OCI-LY1 (cell line): ENCODE results near the gene FGGY.

Experiments used
- H2AFZ ChIP-seq: fragments of 200-600 bp; sonication (generic), shearing (Covaris generic); 2 replicates; pipeline ENCODE4 v1.6.0; 2014; ENCODE audit warnings: antibody characterized with exemption, mild to moderate bottlenecking, low read length
- H3F3A ChIP-seq: fragments of 200-600 bp; sonication (generic), shearing (Covaris generic); 2 replicates; pipeline ENCODE4 v1.6.0; 2014; ENCODE audit warnings: mild to moderate bottlenecking, antibody characterized with exemption, low read length, moderate library complexity; ENCODE audit not compliant: insufficient read depth
- H3K27ac ChIP-seq: fragments of 200-600 bp; sonication (generic); 2 replicates; pipeline ENCODE4 v1.5.1; 2014; ENCODE audit warnings: low read length, mixed run types, mild to moderate bottlenecking, low read depth; ENCODE audit not compliant: poor library complexity, severe bottlenecking
- H3K27me3 ChIP-seq: fragments of 200-600 bp; sonication (generic); 2 replicates; pipeline ENCODE4 v1.6.0; 2014; ENCODE audit warnings: antibody characterized with exemption, mild to moderate bottlenecking, low read length, moderate library complexity; ENCODE audit not compliant: insufficient read depth
- H3K36me3 ChIP-seq: fragments of 200-600 bp; sonication (generic); 2 replicates; pipeline ENCODE4 v1.6.1; 2014; ENCODE audit warnings: mild to moderate bottlenecking, antibody characterized with exemption, low read length, moderate library complexity, mixed read lengths; ENCODE audit not compliant: insufficient read depth
- H3K4me1 ChIP-seq: fragments of 200-600 bp; sonication (generic); 2 replicates; pipeline ENCODE4 v1.5.1; 2014; ENCODE audit warnings: mild to moderate bottlenecking, low read length, moderate library complexity; ENCODE audit not compliant: insufficient read depth, severe bottlenecking
- H3K4me2 ChIP-seq: fragments of 200-600 bp; sonication (generic), shearing (Covaris generic); 2 replicates; pipeline ENCODE4 v1.6.1; 2014; ENCODE audit warnings: low read length
- H3K4me3 ChIP-seq: fragments of 200-600 bp; sonication (generic); 2 replicates; pipeline ENCODE4 v1.5.1; 2014; ENCODE audit warnings: low read length, low read depth, mild to moderate bottlenecking, mixed read lengths; ENCODE audit not compliant: poor library complexity, severe bottlenecking
- H3K79me2 ChIP-seq: fragments of 200-600 bp; shearing (Covaris generic); 2 replicates; pipeline ENCODE4 v1.6.1; 2016; ENCODE audit warnings: mixed run types, low read length, mixed read lengths; ENCODE audit not compliant: insufficient read depth
- H3K9ac ChIP-seq: fragments of 200-600 bp; sonication (generic), shearing (Covaris generic); 2 replicates; pipeline ENCODE4 v1.6.1; 2014; ENCODE audit warnings: mild to moderate bottlenecking, low read length, mixed read lengths
- H3K9me2 ChIP-seq: fragments of 200-600 bp; sonication (generic), shearing (Covaris generic); 2 replicates; pipeline ENCODE4 v1.6.1; 2014; ENCODE audit warnings: low read depth, mild to moderate bottlenecking, low read length, mixed read lengths
- H3K9me3 ChIP-seq: fragments of 200-600 bp; shearing (Covaris generic); 2 replicates; pipeline ENCODE4 v1.6.1; 2014; ENCODE audit warnings: low read length, mixed read lengths
- H4K20me1 ChIP-seq: fragments of 200-600 bp; sonication (generic), shearing (Covaris generic); 2 replicates; pipeline ENCODE4 v1.6.0; 2016; ENCODE audit warnings: mild to moderate bottlenecking, low read length; ENCODE audit not compliant: insufficient read depth
- EZH2 ChIP-seq: fragments of 200-600 bp; sonication (generic), shearing (Covaris generic); IDR thresholded peaks from 2 replicates; pipeline ENCODE4 v1.8.0; 2017; ENCODE audit warnings: borderline replicate concordance, mixed run types, mild to moderate bottlenecking, antibody characterized with exemption, low read length, moderate library complexity, mixed read lengths
- TF ChIP-seq, protein P1 (sequence below): fragments of 200-600 bp; sonication (generic), shearing (Covaris generic); IDR thresholded peaks from 2 replicates; pipeline ENCODE4 v1.5.1; 2017; ENCODE audit warnings: mild to moderate bottlenecking, antibody characterized with exemption, low read length, moderate library complexity, mixed read lengths

The FGGY gene

GRCh38 chr1:59354709-59355337 lies 57.9 kb downstream of the FGGY start:
- TF ChIP-seq, protein P1, sequence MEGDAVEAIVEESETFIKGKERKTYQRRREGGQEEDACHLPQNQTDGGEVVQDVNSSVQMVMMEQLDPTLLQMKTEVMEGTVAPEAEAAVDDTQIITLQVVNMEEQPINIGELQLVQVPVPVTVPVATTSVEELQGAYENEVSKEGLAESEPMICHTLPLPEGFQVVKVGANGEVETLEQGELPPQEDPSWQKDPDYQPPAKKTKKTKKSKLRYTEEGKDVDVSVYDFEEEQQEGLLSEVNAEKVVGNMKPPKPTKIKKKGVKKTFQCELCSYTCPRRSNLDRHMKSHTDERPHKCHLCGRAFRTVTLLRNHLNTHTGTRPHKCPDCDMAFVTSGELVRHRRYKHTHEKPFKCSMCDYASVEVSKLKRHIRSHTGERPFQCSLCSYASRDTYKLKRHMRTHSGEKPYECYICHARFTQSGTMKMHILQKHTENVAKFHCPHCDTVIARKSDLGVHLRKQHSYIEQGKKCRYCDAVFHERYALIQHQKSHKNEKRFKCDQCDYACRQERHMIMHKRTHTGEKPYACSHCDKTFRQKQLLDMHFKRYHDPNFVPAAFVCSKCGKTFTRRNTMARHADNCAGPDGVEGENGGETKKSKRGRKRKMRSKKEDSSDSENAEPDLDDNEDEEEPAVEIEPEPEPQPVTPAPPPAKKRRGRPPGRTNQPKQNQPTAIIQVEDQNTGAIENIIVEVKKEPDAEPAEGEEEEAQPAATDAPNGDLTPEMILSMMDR = no peak
- TF ChIP-seq EZH2 = no peak
- Histone ChIP-seq H3K79me2 (no peaks in the 10 kb centered on the region), H3K27ac (no peak overlapping the region), H3K9me3 (no peaks in the 10 kb centered on the region), H3K9me2 (no peaks in the 10 kb centered on the region), H2AFZ (no peak overlapping the region), H3K4me2 (no peak overlapping the region), H3K4me3 (no peak overlapping the region), H3F3A (no peaks in the 10 kb centered on the region), H4K20me1 (no peaks in the 10 kb centered on the region), H3K4me1 (peaks cover 12% of the 10 kb centered on the region), H3K36me3 (no peaks in the 10 kb centered on the region), H3K9ac (no peak overlapping the region), H3K27me3 (no peaks in the 10 kb centered on the region)

DNA sequence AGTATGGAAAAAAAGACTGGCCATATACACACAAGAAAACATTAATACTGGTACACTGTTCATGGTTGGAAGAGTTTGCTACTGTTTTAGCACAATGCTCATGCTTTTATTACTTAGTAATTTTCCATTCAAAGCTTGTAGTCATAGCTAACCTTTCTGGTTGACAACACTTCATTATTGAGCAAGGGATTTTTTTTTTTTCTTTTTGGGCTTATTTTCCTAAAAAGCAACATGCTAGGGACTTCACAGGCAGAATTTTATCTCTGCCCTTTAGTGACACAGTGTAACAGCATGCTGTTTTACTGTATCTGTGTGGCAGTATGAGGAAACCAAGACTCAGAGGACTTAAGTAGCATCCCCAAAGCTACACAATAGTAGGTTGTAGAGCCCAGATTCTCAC lies 58.5 kb downstream of the FGGY start:
- no peak overlapping the region for H3K27ac ChIP-seq
- H3K4me2 ChIP-seq = no peak overlapping the region
- no peaks in the 10 kb centered on the region for H3K9me3 ChIP-seq
- no peaks in the 10 kb centered on the region for H3K9me2 ChIP-seq
- TF ChIP-seq, protein P1 = no peak
- no peak for TF ChIP-seq EZH2
- no peak overlapping the region for H3K9ac ChIP-seq
- H2AFZ ChIP-seq = no peak overlapping the region
- no peaks in the 10 kb centered on the region for H3K27me3 ChIP-seq
- peaks cover 12% of the 10 kb centered on the region for H3K4me1 ChIP-seq
- no peaks in the 10 kb centered on the region for H3K36me3 ChIP-seq
- H3K79me2 ChIP-seq = no peaks in the 10 kb centered on the region
- H3K4me3 ChIP-seq = no peak overlapping the region
- H4K20me1 ChIP-seq = no peaks in the 10 kb centered on the region
- H3F3A ChIP-seq = no peaks in the 10 kb centered on the region

DNA sequence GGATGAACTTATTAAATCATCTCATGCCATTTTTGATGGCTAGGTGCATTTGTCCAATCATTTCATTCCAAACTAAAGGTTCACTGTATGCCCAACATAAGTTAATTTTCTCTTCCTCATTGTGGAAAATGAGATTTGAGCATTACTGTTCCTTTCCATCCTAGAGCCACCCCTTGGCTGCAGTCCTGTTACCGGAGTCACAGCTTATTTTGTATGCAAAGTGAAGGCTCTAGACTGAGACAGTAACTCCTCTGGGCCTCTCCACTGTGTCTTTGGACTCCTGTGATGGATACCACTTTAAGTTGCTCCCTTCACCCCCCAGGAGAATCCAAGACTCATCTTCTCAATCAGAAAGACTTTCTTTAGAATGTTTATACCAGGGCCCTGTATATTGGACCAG lies 59.7 kb downstream of the FGGY start:
- Histone ChIP-seq H3K27me3 (no peaks in the 10 kb centered on the region), H3K4me3 (no peak overlapping the region), H2AFZ (no peak overlapping the region), H3K36me3 (no peaks in the 10 kb centered on the region), H3K27ac (no peak overlapping the region), H3K9me2 (no peaks in the 10 kb centered on the region), H3F3A (no peaks in the 10 kb centered on the region), H3K4me1 (peaks cover 12% of the 10 kb centered on the region), H4K20me1 (no peaks in the 10 kb centered on the region), H3K9me3 (no peaks in the 10 kb centered on the region), H3K9ac (no peak overlapping the region), H3K4me2 (no peak overlapping the region), H3K79me2 (no peaks in the 10 kb centered on the region)
- TF ChIP-seq, protein P1 = no peak
- TF ChIP-seq EZH2 = no peak
